Lower leg skin (tissue), 3 donors: Measurements from ENCODE around the gene IKZF1.

Experiments
- CTCF ChIP-seq, 3 donors: fragments of 450-650 bp; IDR thresholded peaks; one replicate each; pipeline ENCODE4 v1.5.1; 2016; ENCODE audit warnings: antibody characterized with exemption in 3 of 3, mild to moderate bottlenecking in 3 of 3, moderate library complexity in 2 of 3
- POLR2A ChIP-seq, 2 donors: fragments of 450-650 bp; IDR thresholded peaks; one replicate each; pipeline ENCODE4 v1.6.1; 2016 to 2017; ENCODE audit warnings: antibody characterized with exemption in 2 of 2, mild to moderate bottlenecking in 1 of 2, moderate library complexity in 1 of 2

- TF ChIP-seq CTCF (IDR thresholded peaks at IDR 0.05) (no peak), POLR2A (IDR thresholded peaks at IDR 0.05) (no peak)
These were observed 108.5 kb downstream of the IKZF1 start for GRCh38 chr7:50412973-50413372.
